H4 (cell line): ENCODE results near the gene DLG3. TPM values are rescaled to one million over a fixed set of nuclear protein-coding genes. Genes with fewer than 3 reads are reported as not detected.
"Not testable (repeated sequence)": the region's sequence is repeated elsewhere in the genome, so short reads cannot be mapped to it uniquely, and the experiment has no call there.

Experiments
- DNase-seq: peaks from one replicate; pipeline ENCODE4 v3.0.0-alpha.2; 2015; ENCODE audit warnings: low spot score
- total RNA-seq: library from RNA; depleted of rRNA; stranded (reverse); fragments of >200 nt; shearing (Covaris generic); gene quantifications from 2 replicates; pipeline ENCODE4 v1.2.3, GENCODE V29; 2014

DLG3 gene
- total RNA-seq, 1 experiment from 2014 or later: 6.5 TPM

DNA sequence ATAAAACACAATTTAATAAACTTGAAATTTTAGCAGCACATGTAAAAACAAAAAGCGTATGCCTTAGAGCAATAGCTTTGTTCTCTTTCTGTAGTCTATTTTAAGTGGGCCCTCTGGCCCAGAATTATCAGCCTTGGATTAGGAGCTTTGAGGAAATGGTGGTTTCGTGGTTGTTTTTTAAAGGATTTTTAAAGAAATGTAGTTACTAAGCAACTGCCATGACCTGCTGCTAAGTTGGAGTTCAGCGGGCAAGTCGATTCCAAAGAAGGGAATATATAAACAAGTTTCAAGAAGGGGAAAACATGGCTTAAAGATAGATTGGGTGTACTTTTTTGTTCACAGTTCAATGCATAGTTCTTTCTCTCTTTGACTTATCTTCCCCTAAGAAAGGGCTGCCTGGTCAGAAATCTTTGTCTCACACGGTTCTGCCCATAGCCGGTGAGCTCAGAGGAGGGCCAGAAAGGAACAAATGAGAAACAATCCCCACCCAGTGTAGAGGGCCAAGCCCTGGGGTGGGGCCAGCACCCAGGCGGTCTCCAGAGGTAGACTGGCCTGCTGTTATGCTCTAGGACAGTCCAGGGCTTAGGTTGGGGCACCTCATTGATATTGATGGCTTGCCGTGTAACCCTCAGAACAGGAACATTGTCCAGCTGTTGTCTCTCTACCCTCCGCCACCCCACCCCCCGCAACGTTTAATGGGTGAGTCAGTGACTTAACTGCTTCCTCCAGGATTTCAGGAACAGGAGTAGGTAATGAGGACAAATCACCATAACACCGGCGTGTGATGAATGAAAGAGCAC is 32.5 kb downstream of the DLG3 start:
- DNase-seq: peak; percentile 70

DNA sequence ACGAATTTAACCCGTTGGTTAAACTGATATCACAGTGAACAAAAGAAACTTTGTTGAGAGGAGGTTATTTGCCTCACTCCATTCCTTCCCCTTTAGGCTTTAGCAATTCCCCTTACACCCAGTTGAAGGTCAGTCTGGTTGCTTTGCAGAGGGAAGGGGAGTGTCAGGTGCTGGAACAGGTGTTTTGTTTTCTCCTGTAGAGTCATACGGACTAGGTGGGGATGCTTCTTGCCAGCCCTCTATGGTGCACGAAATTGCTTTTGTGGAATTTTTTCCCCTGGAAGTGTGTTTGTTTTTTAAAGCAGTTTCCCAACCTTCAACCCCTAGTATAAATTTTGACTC is 33.1 kb downstream of the DLG3 start:
- no peak for DNase-seq

- no peak for DNase-seq
These were observed 34.1 kb downstream of the DLG3 start for GRCh38 chrX:70478526-70479245.

- DNase-seq: peak; percentile 18
These were observed 34.7 kb downstream of the DLG3 start for GRCh38 chrX:70479247-70479921.

DNA sequence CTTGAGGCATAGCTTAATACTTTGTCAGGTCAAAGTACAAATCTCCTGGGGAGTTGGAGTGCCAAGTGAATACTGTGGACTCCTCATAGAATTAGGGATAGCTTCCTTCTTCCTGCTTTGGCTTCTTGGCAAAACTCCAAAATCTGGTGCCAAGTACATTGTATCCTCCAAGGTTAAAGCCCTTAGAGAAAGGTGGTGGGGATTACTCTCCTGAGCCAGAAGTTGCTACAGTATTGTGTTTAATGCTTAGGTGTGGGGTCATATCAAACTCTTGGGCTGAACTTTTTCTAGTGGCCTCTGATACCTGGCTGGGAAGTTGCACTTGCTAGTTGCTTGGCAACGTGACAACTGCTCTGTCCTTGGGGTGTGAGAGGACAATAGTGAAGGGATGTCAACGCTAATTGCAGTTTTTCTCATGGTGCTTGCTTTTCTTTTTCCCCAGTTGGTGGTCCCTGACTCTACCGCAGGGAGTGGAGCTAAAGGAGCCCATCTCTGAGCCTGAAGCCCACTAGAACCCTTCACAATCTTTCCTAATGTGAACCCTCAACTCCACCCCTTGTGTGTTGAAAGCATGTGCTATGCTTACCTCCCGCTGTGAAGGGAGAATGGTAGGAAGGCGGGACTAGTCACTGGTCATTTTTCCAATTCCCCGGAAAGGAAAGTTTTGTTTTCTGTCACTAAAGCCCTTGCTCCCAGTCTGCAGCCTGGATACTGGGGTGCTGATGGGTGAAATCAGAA is 35.5 kb downstream of the DLG3 start:
- no peak for DNase-seq

- DNase-seq: no peak
These were observed 36.0 kb downstream of the DLG3 start for GRCh38 chrX:70480660-70481018.

DNA sequence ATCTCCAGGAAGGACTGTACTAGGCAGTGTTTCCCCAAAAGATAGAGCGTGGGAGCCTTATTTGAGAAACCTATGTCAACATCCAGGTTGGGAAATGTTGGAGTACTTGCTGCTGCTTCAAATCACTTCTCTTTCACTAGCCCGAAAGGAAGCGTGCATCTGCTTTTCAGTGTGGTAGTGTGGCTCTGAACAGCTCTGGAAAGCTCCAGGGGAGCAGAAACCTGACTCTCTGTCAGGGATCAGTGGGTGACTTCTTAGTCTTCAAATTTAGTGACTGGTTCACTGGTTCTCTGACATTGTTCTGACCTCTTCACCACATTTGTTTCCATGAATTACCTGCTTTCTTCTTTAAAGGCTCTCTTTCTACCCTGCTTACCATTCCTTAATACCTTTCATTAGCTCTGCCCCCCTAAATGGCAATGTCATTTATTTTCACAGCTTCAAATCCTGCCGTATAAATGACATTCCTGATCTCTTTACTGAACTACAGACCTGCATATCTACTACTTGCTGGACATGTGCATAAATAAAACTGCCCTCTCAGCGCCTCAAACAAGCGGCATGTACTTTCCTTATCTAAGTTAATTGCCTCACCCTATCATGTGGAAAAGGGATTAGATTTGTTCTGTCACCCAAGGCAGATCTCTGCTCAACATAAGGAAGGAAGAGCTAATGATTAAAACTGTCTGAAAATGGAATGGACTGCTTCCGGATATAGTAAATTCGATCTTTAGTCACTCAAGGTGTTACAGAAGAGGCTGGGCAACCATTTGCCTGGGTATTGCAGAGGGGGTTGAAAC is 37.0 kb downstream of the DLG3 start:
- DNase-seq: no peak

DNA sequence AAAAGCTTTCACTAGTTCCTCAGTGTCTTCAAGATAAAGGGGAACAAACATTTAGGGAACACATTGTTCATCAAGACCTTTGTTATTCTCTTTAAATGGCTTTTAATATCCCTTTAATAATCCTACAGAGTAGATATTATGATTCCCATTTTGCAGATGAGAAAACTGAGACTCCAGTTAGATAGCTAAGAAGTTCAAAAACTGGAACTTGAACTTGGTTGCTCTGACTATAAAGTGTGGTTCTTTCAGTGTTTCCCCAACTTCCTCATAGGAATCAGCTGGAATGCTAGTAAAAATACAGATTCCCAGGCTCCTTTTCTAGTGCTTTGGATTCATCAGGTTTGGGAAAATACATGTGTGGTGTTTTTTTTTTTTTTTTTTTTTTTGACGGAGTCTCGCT is 37.7 kb downstream of the DLG3 start:
- DNase-seq: no peak

DNA sequence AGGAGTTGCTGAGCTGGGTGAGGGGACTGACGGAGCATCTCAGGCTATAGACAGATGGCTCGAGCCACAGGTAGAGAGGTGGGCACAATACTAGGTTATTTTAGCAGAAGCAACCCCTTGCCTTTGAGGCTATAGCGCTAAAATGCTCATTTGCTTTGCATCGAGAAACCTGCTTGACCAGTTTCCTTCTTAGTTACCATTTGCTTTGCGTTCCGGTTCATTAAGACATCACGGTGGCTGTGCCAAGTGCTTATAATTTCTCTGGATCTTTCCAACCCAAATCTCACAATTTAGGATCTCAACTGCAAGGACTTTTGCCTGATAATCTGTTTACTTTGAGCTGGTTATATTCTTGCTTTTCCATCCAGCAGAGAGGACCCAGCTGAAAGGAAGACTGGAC is 40.8 kb downstream of the DLG3 start:
- DNase-seq: no peak

- no peak for DNase-seq
These were observed 44.2 kb downstream of the DLG3 start for GRCh38 chrX:70488856-70489255.

- no peak for DNase-seq
These were observed 49.8 kb downstream of the DLG3 start for GRCh38 chrX:70494441-70494840.

DNA sequence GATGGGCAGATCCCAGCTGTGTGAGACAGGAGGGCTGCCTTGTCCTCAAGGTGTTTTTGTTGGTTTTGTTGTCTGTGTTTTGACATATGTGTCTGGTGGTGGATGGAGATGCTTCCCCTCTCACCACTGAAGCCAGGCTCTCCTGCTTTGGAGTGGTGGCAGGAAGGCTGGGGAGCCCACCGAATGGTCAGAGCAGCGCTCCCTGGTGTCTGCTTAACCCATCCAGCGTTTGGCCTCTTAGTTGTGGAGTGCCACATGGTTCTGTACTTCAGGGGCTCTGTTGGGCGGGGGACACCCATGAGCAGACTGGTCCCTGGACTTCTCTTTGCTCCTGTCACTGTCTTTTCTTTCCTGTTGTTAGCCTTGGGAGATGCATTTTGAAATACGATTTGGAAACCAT is 51.9 kb downstream of the DLG3 start:
- DNase-seq: no peak

GRCh38 chrX:70497026-70497425 is 52.4 kb downstream of the DLG3 start:
- no peak for DNase-seq

DNA sequence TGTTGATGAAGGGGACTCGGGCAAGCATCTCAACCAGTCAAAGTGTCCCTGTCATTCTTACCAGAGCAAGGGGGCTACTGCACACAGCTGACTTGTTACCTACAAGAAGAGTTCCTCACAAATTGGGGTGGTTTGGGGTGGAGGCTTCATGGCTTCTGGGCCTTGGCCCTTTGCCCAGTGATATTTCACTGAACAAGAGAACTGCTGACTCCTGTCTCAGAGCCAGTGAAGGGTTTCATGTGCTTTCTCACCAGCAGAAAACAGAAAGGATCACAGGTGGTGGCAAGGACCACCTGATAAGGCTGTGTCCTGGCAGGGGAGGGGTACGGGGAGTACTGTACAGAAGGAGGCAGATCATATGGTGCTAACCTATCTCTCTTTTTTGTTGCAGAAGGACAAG is 53.5 kb downstream of the DLG3 start:
- DNase-seq: no peak

- no peak for DNase-seq
These were observed 56.2 kb downstream of the DLG3 start for GRCh38 chrX:70500826-70501225.

GRCh38 chrX:70504772-70505450 is 60.3 kb downstream of the DLG3 start:
- no peak for DNase-seq

DNA sequence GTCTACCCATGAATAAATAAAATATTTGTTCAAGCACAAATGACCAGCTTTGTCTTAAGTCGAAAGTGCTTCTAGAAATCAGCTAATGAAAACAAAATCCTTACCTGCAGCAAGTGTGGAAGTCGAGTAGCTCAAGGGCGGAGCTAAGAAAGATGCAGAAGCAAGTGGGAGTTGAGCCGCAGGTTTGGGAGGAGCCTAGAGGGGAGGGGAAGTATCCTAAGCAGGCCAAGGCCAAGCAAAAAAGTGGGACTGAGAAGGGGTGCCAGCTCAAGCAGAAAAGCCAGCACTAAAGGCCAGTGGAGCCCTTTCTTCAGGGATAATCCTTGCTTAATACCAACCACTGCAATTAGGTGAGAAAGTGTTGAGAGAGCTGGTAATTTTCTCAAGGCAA is 60.8 kb downstream of the DLG3 start:
- DNase-seq: no peak

DNA sequence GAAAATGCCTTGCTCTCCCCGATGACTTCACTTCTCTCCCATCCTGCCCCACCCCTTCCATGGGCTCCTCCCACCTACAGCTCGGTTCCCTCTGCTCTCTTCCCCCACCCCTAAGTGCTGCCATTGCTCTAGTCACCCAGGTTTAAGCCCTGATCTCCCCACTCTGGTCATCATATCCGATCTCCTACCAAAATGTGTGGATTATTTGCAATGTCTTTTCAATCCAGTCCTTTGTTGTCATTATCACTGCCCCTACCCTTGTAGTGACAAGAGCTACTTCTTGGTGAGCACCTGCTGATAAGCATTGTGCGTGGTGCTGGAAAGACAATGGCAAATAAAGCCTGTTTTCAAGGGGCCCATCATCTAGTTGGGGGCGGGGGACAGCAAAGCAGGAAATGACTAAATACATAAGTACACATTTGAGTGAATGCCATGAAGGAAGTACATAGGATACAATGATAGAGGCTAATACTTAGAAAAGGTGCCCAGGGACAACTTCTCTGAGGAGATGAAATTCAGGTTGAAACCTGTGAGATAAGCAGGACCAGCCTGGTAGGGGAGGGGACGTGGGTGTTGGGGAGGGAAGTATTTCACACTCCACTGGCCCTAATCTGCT is 63.8 kb downstream of the DLG3 start:
- DNase-seq: no peak

DNA sequence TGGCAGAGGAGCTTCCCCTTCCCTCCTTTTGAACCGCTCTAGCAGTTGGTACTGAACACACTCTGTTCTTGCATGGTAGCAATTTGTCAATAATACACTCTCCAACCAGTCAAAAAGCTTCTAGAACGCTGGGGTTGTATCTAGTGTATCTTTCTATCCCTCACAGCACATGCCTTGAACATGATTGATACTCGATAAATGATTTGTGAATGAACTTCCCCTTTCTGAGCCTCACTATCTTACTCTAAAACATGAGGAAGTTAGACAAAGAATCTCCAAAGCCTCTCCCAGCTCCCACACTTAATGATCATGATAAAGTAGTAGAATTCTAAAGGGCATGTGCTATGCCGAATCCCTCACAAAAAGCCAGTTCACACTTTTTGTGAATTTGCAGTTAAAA is 64.4 kb downstream of the DLG3 start:
- DNase-seq: no peak

DNA sequence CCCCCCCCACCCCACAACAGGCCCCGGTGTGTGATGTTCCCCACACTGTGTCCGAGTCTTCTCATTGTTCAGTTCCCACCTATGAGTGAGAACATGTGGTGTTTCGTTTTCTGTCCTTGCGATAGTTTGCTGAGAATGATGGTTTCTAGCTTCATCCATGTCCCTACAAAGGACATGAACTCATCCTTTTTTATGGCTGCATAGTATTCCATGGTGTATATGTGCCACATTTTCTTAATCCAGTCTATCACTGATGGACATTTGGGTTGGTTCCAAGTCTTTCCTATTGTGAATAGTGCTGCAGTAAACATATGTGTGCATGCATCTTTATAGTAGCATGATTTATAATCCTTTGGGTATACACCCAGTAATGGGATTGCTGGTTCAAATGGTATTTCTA is 70.6 kb downstream of the DLG3 start:
- not testable (repeated sequence) for DNase-seq
